HG03103 (cell line): ENCODE measurements around the gene NOD2.

Experiments
- ATAC-seq: cut with Tn5 transposase; IDR thresholded peaks from one replicate; pipeline ENCODE4 v1.9.1; 2021; ENCODE audit warnings: low read depth; ENCODE audit not compliant: unreplicated experiment

Gene NOD2

GRCh38 chr16:50690177-50690576, 3.2 kb upstream of the NOD2 start:
- no peak for ATAC-seq

DNA sequence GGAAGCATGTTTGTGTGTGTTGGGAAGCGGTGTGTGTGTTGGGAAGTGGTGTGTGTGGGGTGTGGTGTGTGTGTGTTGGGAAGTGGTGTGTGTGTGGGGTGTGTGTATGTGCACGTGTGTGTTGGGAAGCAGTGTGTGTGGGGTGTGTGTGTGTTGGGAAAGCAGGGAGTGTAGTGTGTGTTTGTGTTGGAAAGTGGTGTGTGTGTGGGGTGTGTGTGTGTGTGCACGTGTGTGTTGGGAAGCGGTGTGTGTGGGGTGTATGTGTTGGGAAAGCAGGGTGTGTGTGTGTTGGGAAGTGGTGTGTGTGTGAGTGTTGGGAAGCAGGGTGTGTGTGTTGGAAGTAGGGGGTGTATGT, 785 bp upstream of the NOD2 start:
- ATAC-seq, result no peak

DNA sequence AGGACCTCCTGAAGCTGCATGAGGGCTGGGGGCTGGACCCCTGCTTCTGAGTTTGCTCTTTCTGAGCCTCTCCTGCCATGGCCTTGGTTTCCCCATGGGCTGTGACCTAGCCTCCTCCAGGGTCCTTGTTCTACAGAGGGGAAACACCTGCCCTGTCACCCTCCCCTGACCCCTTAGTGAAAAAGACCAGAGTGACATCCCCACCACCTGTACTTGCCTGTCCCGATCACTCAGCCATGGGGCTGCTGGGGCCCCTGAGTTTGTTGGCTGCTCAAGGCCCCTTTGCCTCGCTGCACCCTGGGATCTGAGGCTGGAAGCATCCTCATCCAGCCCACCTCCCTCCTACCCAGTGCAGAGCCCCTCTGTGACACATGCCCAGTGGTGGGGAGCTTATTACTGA, 800 bp downstream of the NOD2 start:
- no peak for ATAC-seq

DNA sequence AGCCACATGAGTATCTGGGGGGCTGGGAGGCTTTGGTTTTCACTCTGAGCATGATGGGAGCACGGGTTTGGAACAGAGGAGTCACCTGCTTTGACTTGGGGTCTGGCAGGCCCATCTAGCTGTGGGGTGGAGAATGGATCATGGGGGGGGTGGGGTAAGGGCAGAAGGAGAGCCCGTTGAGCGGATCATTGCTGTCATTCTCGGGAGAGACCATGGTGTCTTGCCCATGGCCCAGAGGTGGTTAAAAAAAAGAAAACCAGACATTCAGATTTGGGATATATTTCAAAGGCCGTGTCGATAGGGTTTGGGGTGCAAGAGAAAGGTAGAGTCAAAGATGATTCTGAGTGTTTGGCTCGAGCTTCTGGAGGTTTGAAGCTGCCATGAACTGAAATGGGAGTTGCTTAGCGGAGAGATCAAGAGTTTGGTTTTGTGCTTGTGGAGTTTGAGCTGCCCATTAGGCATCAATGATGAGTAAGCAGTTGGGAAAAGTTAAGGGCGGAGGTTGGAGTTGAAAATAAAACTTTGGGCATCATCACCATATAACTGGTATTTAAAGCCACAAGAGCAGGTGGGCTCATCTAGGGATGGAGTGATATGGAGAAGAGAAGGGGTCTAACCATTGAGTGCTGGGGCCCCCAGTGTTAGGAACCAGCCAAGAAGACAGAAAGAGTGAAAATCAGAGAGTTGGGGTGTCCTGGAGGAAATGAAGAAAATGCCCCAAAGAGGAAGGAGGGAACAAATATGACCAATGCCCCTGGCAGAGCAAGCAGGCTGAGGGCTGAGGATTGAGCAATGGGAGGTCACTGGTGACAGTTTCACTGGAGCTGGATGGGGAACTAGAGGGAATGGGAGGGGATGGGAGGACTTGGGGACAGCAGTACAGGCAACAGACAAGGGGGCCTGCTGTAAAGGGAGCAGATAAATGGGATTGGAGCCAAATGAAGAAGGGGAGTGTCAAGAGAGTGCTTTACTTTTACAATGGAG, 1.9 kb downstream of the NOD2 start:
- ATAC-seq, result no peak

DNA sequence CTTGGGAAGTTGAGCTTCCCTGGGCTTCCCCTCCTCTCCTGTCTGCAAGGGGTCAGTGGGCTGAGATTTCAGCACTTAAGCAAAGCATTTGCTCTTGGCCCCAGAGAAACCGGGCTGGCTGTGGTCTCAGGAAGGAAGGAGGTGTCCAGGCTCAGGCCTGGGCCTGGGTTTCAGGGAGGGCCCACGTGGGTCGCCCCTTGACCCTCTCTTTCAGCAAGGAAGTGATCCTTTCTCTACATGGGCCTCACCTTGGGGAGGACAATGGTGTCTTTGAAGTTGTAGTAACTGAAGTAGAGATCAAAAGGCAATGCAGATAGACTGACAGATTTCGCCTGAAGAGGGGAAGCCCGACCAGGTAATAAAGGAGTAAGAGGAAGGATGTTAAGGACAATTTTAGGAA, 2.7 kb downstream of the NOD2 start:
- ATAC-seq, result no peak

GRCh38 chr16:50696575-50697420, 3.4 kb downstream of the NOD2 start:
- ATAC-seq, result peak; percentile 44

DNA sequence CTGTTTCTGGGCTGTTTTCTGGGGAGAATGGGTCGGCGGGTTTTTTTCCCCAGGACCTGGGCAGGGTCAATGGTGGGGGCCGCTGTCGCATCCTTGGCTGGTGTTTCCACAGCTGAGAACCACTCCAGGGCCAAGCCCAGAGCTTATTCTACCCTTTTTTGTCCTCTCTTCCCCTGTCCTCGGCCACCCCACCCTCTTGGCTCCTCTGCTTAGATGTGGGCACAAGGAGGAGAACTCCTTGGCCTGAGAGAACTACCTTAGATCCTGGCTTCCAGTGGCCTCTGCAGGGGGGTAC, 4.0 kb downstream of the NOD2 start:
- ATAC-seq, result no peak

DNA sequence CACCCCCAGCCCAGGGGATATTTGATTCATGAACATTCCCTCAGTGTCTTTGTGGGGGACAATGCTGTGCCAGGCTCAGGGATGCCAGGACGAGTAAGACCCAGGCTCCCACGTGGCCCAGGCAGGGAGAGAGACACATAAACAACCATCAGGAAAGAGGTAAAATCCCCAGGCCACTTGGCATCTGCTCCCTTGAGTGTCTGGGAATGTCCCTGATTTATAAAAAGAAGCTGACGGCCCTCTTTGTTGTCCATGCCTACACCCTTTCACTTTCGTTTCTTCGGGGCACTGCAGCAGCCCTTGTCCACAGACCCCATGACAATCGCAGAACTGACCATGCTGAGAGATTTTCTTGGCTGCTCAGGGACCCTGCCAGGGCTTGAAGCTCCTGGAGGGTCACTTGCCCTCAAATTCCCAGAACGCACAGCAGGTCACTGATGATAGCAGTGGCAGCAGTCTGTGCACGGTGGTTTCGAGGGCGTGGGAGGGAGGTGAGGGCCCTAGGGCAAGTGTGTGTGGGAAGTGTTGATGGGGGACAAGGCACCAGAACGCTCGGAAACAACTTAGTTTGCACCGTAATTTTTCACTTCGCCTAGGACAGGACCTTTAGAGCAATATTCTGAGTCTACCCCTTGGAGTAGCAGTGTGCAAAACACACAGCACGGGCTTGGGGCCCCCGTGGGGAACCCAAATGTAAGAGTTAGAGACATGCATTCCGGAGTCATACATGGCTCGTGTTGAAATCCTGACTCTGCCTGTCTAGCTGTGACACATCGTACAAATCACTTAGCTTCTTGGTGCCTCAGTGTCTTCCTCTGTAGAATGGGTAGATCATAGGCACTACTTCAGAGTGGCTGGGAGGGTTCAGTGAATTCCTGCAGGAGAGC, 4.7 kb downstream of the NOD2 start:
- peak; percentile 34 for ATAC-seq

DNA sequence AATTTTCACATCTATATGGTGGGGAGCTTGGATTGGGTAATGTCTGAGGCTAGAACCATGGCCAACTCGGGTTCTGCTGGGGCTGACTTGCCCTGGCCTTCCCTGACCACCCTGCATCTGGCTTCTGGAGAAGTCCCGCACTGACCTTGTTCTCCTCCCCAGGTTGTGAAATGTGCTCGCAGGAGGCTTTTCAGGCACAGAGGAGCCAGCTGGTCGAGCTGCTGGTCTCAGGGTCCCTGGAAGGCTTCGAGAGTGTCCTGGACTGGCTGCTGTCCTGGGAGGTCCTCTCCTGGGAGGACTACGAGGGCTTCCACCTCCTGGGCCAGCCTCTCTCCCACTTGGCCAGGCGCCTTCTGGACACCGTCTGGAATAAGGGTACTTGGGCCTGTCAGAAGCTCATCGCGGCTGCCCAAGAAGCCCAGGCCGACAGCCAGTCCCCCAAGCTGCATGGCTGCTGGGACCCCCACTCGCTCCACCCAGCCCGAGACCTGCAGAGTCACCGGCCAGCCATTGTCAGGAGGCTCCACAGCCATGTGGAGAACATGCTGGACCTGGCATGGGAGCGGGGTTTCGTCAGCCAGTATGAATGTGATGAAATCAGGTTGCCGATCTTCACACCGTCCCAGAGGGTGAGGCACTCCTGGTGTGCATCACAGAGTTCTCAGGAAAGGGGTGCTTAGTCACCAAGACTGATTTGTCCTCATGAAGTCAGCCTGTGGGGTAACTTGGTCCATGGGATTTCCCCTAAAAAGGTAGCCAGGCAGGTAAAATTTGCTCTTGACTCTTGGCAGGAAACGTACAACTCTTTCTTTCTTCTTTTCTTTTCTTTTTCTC, 6.1 kb downstream of the NOD2 start:
- no peak for ATAC-seq

- no peak for ATAC-seq
Observed at GRCh38 chr16:50702725-50703124, 9.3 kb downstream of the NOD2 start.

DNA sequence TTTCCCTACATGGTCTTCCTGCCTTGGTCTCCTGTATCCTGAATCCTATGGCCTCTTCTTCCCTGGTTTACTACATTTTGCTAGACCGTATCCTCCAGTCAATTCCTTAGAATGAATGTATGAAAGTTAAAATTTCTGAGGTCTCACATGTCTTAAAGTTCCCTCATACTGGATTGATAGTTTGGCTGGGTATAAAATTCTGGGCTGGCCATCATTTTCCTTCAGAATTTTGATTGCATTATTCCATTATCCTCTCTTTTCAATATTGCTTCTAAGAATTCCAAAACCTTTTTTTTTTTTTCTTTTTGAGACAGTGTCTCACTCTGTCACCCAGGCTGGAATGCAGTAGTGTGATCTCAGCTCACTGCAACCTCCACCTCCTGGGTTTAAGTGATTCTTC, 10.8 kb downstream of the NOD2 start:
- no peak for ATAC-seq

GRCh38 chr16:50705436-50706110, 12.2 kb downstream of the NOD2 start:
- ATAC-seq, result no peak

- no peak for ATAC-seq
Observed at GRCh38 chr16:50706250-50706649, 12.8 kb downstream of the NOD2 start.

GRCh38 chr16:50708373-50709060, 15.1 kb downstream of the NOD2 start:
- no peak for ATAC-seq

DNA sequence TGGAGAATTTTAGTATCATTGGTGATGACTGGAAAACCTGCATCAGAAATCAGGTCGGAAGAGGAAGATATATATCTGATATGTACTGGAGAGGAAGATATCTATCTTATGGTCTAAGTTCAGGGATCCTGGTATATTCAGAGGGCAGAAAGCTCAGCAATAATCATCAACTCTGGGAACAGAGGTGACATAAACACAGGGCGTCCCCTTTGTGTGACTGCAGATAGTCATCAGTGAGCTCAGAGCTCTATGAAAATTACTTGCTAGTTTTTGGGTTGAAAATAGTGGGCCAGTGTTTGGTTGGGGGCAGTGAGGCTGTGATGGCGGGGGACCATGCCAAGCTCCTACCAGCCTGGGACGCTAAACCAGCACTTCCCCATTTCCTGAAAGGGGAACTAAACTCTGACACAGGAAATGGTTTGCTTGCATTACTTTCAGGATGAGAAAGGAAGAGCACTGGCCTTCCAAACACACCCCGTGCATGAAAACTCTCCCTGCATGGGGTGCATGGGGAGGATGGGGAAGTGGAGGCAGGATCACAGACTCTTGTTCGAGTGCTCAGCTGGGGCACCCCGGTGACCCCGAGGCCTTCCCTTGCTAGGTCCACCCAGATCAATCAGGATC, 15.8 kb downstream of the NOD2 start:
- no peak for ATAC-seq

GRCh38 chr16:50709980-50710379, 16.6 kb downstream of the NOD2 start:
- ATAC-seq, result no peak

- ATAC-seq, result no peak
Observed at GRCh38 chr16:50711040-50711439, 17.6 kb downstream of the NOD2 start.

- ATAC-seq, result no peak
Observed at GRCh38 chr16:50711862-50712559, 18.6 kb downstream of the NOD2 start.
